OCI-LY1 (cell line): Measurements from ENCODE around the gene SRD5A3.

Experiments used
- EZH2 ChIP-seq: fragments of 200-600 bp; sonication (generic), shearing (Covaris generic); IDR thresholded peaks from 2 replicates; pipeline ENCODE4 v1.8.0; 2017; ENCODE audit warnings: borderline replicate concordance, mixed run types, mild to moderate bottlenecking, antibody characterized with exemption, low read length, moderate library complexity, mixed read lengths
- TF ChIP-seq, protein P1 (sequence below): fragments of 200-600 bp; sonication (generic), shearing (Covaris generic); IDR thresholded peaks from 2 replicates; pipeline ENCODE4 v1.5.1; 2017; ENCODE audit warnings: mild to moderate bottlenecking, antibody characterized with exemption, low read length, moderate library complexity, mixed read lengths

DNA sequence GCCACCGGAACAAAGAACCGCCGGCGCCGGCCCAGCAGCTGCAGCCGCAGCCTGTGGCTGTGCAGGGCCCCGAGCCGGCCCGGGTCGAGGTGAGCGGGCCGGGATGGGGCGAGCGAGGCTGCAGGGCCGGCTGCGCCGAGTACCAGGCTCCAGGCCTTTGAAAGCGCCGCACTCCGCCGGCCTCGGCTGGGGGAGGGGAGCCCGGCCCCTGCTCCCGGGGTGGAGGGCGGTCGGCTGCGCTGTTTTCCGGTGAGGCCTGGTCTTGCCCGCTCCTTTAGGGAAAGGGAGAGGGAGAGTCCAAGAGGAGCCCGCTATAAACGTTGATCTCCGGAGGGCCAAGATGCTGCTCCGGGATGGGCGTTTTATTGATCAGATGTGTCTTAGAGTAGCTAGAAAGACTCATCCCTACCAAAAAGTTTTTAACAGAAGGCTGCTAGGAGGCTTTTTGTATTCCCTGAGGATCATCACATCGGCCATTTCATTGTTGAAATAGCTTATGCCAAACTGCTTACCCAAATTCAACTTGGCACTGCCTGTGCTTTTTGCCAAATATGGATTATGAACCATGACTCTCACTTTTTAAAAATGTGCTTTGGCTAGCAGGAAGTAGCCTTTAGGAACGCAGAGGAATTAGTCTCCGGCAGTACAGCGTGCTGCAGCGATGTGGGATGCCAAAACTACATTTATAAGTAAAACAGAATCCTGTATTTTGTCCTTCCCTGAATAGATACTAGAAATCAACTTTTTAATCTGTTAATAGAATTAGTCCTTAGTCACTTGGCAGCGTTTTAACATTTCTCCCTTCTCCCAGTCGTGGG lies 50.5 kb downstream of the SRD5A3 start:
- TF ChIP-seq, protein P1, sequence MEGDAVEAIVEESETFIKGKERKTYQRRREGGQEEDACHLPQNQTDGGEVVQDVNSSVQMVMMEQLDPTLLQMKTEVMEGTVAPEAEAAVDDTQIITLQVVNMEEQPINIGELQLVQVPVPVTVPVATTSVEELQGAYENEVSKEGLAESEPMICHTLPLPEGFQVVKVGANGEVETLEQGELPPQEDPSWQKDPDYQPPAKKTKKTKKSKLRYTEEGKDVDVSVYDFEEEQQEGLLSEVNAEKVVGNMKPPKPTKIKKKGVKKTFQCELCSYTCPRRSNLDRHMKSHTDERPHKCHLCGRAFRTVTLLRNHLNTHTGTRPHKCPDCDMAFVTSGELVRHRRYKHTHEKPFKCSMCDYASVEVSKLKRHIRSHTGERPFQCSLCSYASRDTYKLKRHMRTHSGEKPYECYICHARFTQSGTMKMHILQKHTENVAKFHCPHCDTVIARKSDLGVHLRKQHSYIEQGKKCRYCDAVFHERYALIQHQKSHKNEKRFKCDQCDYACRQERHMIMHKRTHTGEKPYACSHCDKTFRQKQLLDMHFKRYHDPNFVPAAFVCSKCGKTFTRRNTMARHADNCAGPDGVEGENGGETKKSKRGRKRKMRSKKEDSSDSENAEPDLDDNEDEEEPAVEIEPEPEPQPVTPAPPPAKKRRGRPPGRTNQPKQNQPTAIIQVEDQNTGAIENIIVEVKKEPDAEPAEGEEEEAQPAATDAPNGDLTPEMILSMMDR = no peak
- TF ChIP-seq EZH2 = no peak
